GM21529 (cell line): ENCODE results near the gene LDLRAD3.

Source experiments
- ATAC-seq: cut with Tn5 transposase; IDR thresholded peaks from one replicate; pipeline ENCODE4 v1.9.1; 2021; ENCODE audit not compliant: unreplicated experiment

Gene LDLRAD3

GRCh38 chr11:36261094-36261493 is 317.2 kb downstream of the LDLRAD3 start:
- no peak for ATAC-seq

DNA sequence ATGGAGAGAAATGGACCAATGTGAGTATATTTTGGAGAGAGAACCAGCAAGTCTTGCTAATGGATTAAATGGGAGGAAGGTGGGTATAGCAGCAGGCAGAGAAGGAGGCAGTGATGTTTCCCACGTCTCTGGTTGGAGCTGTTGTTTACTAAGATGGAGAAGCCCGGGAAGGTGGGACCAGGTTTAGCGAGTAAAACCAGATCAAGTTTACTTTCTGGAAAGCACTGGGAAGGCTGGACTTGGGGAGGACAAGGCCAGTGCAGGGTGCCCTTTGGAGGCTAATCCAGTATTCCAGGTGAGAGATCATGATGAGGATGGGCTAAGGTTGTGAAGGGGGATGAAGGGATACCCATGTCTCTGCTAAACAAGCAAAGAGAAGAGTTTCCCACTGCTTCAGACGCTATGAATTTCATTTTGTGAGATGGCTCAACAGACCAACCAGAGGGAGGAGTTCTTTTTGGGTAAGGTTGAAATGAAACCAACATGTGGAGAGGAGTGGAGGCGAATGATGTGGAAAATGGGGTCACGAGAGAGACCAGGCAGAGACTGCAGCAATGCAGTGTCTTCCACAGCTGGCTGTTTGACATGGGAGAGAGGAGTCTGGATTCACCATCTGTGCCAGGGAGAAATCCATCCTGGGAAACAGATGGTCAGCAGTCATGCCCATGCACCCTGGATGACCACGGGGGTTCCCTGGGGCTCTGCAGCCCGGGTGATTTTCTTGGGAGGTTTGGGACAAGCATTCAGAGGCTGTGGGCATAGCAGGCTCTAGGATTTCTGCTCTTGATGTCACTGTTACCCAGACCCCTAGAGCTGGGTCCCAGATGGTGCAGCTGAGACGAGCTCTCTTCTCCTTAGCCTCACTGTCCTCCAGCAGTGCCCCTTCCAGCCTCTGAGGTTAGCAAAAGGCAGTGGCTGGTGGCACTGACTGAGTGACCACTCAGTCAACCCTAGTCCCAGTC is 320.4 kb downstream of the LDLRAD3 start:
- ATAC-seq = no peak

GRCh38 chr11:36264973-36265344 is 321.1 kb downstream of the LDLRAD3 start:
- ATAC-seq = no peak

DNA sequence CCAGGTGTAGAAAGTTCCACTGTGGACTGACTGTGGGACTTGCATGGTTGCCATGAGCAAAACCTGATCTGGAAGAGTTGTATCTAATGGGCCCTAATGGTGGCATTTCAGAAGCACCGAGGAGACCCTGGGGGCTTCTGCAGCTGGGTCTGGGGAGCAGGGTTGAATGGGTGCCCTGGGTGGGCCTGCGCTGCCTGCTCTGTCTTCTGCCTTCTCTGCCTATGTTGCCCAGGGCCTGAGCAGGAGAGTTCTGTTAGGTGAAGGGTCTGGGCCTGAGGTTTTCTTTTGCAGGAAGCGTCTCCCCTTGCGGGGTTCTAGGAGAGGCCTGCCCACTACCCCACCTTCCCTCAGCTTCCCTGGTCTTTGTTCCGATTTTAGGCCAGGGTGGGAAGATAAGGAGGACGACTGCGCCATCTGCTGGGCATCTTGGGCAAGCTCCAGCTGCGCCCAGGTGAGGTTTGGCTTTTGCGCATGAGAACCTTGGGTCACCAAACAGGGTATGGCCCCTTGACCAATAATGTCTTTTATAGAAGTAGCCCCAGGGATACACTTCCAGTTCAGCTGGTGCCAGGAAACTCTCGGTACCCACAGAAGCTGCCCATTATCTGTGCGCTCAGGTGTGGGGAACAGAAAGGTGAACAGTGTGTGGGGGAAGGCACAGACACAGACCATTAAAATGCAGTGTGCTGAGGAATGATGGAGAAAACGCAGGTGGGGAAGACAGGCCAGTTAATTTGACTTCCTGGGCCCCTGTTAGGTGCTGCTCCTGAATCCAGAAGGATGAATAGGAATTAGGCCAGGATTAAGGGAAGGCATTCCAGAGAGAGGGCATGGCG is 322.1 kb downstream of the LDLRAD3 start:
- no peak for ATAC-seq

DNA sequence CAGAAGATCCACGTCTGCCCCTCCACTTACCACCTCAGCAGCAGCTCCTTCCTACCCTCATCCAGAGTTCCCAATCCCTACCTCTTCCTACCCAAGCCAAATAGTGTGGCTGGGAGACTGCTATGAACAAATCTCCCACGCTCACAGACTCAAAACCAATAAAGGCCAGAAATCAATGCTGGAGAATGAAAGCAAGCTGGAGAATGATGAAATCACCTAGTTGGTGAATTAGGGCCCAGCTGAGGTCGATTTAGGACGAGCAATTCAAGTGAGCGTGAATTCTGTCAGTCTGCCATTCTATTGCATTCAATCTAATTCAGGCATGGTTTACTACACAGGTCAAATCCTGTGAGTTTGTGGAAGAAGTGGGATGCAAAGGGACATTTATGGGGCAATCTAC is 322.9 kb downstream of the LDLRAD3 start:
- ATAC-seq = no peak

- ATAC-seq = no peak
These were observed 324.6 kb downstream of the LDLRAD3 start for GRCh38 chr11:36268337-36268985.

- ATAC-seq = no peak
These were observed 326.8 kb downstream of the LDLRAD3 start for GRCh38 chr11:36270701-36271100.

- ATAC-seq = no peak
These were observed 328.0 kb downstream of the LDLRAD3 start for GRCh38 chr11:36271794-36272407.

DNA sequence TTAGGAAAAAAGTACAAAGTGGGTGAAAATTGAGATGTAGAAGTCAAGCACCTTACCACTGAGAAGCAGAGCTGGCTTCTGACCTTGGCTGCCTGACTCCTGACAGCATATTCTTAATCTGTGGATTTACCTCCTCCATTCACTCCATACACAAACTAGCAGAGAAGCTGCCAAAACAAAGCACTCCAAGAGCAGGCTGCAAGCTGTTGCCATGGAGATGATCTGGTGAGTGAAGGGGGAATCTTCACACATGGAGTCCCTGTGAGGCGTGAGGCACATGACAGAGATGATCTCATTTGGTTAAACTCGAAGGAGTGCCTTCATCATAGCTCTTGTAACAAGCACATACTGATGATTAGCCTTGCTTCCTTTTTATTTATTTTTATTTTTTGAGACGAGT is 329.2 kb downstream of the LDLRAD3 start:
- no peak for ATAC-seq

- no peak for ATAC-seq
These were observed 330.6 kb downstream of the LDLRAD3 start for GRCh38 chr11:36274414-36274813.

- no peak for ATAC-seq
These were observed 334.8 kb downstream of the LDLRAD3 start for GRCh38 chr11:36278531-36279282.

DNA sequence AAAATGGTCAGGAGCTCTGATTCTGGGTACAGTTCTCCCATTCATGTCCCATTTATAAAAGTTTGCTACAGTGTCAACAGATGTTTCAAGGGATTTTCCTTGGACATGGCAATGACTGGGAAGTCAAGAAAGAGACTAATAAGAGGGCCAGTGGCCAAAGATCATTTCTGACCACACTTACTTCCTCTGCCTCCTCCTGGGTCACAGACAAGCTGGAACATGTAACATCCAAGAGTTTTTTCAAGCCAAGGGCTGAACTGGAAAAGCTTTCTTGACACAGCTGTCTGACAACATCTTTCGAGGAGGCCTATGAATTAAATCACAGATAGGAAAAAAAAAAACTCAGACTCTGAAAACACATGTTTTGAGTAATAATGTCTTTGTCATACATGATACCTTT is 336.7 kb downstream of the LDLRAD3 start:
- no peak for ATAC-seq
